GM18498 (cell line): ENCODE measurements around the gene ZNF407.
"Not testable (repeated sequence)": the region's sequence is repeated elsewhere in the genome, so short reads cannot be mapped to it uniquely, and the experiment has no call there.

ENCODE experiments used
- ATAC-seq: cut with Tn5 transposase; IDR thresholded peaks from one replicate; pipeline ENCODE4 v1.9.1; 2021; ENCODE audit warnings: mild to moderate bottlenecking, moderate library complexity; ENCODE audit not compliant: unreplicated experiment

Gene ZNF407

GRCh38 chr18:74950479-74950878 is 352.8 kb downstream of the ZNF407 start:
- no peak for ATAC-seq

GRCh38 chr18:74951165-74951760 is 353.6 kb downstream of the ZNF407 start:
- ATAC-seq: peak; percentile 88

DNA sequence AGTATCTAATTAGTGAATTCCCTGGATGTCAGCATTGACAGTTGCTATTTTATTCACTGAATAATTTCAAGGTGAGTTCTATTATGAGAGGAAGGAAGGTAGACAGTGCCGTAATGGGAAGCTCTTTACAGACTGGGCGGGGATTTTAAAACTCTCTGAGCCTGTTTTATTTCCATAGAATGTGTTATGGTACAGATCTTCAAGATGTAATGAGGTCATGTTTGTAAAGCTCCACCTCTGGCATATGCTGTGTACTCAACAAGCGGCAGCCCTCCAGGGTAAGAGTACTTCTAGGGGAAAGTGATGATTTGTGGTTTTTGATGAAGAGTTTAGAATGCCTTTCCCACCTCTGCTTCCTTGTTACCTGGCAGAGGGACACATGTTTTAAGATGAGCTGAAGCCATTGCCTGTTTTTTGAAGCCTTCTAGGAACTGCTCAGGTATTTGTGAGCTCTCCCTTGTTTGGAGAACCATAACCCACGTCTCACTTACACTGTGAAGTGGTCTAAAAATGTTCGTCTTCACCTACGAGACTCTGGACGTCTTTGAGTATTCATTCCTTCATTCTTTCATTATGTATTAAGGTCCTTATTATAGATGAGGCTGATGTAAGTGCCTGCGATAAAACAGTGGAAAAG is 360.0 kb downstream of the ZNF407 start:
- ATAC-seq: no peak

GRCh38 chr18:74959216-74959615 is 361.5 kb downstream of the ZNF407 start:
- ATAC-seq: no peak

GRCh38 chr18:74961596-74961995 is 363.9 kb downstream of the ZNF407 start:
- no peak for ATAC-seq

GRCh38 chr18:74963820-74964446 is 366.3 kb downstream of the ZNF407 start:
- peak; percentile 86 for ATAC-seq

- ATAC-seq: no peak
Observed at GRCh38 chr18:74965682-74966081, 368.0 kb downstream of the ZNF407 start.

DNA sequence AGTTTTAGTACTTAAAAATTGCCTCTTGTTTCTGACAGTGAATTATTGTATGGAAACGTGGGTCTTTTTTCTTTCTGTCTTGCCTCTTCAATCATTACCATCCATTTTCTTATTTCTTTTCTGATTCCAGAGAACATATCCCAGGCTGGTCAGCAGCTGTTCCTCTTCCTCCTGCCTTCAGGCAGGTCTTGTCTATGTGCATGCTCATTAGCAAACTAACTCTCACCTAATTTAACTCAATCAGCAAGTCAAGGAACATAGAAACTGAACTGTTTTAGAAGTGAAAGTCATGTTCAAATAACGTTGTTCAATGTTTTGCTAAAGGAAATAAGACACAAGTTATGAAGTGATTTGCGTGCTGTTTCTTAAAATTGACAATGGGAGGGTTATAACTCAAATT is 369.8 kb downstream of the ZNF407 start:
- ATAC-seq: no peak

DNA sequence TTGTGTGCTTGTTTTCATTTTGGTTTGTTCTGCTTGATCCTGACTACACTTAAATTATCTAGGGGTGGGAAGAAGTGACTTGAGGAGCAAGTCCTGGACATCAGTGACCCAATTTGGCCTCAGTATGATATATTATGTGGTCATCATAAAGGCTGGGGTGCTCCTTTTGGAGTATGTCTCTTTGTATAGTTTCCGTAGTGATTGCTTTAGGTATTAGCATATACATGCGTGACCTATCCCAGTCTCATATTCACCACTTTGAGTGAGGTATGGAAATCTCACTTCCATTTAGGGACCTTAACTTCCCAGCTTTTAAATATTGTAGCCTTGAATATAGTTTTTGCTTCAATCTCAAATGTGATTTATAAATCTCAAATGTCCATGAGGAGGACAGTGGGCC is 370.3 kb downstream of the ZNF407 start:
- no peak for ATAC-seq

- ATAC-seq: not testable (repeated sequence)
Observed at GRCh38 chr18:74971358-74971757, 373.7 kb downstream of the ZNF407 start.

GRCh38 chr18:74971776-74972175 is 374.1 kb downstream of the ZNF407 start:
- not testable (repeated sequence) for ATAC-seq

- ATAC-seq: no peak
Observed at GRCh38 chr18:74972354-74972753, 374.7 kb downstream of the ZNF407 start.

DNA sequence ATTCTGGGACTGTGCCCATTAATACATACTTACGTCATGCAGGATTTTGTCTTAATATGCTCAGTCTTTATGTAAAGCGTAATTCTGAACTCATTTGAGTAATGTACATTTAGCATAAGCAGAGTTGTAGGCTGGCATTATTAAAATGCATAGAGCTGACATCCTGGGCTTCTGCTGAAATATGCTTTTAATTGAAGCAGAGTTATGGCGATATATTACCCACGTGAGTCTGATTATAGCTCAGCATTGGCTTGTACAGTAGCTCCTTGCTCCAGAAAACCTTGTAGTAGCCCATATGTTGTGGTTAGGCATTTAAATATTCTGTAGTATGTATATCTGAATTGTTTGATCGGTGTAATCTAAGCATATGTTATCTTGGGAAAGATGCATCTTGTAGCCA is 377.3 kb downstream of the ZNF407 start:
- no peak for ATAC-seq

DNA sequence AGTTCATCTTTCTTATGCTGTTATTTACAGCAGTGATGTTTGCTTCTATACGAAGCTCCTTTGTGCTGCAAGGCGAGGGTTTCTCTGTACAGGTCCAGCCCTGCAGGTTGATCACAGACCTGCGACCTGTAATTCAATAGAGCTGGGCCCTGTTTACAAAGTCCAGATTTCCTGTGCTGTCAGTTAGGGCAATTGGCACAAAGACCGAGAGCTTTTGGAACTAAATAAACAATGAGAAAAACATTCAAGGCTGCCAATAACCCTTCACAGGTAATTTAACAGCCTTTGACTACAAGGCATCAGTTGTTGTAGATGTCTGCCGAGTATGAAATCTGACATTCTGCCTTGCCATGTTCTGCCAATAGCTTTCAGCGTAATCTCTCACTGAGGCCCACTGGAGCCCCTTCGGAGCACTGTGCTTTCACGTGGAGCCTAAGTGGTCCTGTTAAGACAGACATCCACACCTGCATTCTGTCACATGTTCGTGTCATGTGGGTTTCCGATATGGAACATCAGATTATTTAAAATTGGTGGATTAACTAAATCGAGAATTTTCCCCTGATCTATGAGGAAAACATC is 378.8 kb downstream of the ZNF407 start:
- ATAC-seq: no peak

GRCh38 chr18:74977041-74977440 is 379.4 kb downstream of the ZNF407 start:
- no peak for ATAC-seq

- no peak for ATAC-seq
Observed at GRCh38 chr18:74980669-74981068, 383.0 kb downstream of the ZNF407 start.

DNA sequence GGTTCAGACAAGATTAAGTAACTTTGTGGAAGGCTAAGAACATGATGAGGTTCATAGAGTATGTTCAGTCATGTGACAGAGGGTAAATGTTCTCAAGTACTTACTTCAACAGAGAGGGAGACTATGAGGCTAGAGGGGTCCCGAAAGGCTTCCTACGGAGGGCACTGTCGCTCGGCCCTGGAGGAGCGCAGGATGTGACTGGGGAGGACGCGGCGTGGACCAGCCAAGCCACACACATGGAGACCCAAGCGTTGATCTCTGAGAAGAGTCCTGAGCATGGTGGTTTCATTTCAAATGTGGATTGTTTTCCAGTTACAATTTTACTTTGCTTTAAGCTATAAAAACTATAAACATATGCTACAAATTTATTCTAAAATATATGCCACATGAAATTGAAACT is 383.8 kb downstream of the ZNF407 start:
- ATAC-seq: no peak

DNA sequence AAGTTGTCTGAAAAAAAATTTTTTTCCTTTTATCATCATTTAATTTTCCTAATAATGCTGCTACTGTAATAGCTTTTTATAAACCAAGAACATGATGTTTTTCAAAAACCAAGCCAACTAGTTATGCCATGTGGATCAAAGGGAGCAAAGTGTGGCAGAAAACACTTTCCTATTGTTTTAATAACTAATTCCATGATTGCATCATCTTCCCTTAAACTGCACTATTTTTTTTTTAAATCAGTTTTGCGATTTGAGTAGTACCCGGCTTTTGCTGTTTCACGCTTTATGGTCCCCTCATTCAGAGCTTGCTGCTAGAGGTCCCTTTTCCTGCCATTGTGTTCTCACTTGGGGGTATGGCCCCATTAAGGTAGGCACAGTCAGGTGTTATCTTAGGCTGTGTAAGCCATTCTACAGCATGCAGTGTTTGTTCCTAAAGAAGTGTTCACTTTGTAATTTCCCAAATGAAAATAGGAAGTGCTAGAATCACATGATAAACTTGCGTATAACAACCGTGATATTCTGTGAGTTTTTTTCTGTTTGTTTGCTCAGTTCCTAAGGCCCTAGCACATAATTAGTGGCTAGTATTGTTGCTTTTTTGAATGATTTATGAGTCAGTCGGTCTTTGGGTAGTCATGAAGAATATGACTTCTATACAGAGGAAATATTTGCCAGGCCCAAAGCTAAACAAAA is 385.4 kb downstream of the ZNF407 start:
- ATAC-seq: no peak

GRCh38 chr18:74989134-74989533 is 391.5 kb downstream of the ZNF407 start:
- ATAC-seq: no peak

DNA sequence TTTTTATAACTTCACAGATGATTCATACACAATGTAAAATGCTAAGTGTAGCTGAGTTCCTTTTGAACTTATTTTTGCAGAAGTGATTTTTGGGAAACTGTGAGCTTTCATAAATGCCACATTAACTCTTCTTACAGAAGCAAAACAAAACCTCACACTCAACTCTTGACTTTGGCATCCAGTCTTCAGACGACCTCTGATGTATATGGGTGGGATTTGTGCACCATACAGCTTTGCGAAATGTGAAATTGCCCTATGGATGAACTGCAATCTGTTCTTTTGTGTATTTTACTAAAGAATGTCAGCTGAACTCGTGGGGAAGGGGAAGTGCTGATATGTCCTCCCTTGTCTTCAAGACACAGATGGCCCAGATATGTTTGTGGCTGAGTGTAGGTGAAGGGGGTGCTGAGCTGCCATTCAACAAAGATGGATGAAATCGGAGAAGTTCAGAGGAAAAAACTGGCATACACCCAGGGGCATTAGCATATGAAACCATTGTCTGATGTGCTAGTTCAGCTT is 393.0 kb downstream of the ZNF407 start:
- ATAC-seq: peak; percentile 5
